ENCODE data around the gene SLCO2A1.

The SLCO2A1 gene

DNA sequence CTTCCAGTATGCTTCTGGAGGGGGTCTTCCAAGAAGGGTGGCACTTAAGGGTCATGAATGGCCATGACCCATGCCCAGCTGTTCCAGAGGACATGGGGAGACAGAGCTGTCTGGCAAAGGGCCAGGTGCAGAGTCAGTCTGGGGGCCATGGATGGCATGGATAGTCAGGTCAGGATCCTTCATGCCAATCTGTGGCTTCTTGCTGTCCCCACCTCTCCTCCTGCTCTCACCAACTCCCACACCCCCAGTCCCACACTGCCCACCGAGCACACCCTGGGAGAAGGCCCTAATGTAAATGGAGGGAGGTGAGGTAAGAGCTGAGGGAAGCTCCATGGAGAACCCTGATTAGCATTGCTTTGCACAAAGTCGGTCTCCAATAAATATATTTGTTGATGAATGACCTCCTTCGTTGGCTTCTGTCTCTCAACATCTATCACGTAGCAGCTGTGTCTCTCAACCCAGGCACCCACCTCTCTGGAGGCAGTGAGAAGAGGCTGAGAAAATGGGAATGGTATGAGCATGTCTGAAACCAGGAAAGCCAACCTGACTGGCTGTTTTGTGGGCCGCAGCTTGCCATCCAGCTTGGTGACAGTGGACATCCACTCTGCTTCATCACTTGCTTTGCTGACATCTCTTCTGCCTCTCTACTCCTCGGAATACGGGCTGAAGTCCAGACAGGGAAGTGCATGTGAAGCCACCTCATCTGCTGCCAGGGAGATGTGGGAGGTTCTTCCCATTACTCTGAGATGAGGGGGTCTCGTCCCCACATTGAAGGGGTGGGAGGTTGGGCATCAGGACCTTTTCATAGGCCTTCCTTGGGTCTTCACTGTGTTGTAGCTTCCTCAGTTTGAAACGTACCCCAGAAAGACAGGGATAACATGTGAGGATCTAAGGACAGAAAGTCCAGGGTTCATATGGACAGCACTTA, 96.4 kb downstream of the SLCO2A1 start:
- no peaks in the 10 kb centered on the region for H3K36me3 ChIP-seq (ENCODE audit: insufficient read depth, low read length)
- H3K4me1 ChIP-seq (ENCODE audit: insufficient read depth, low read length), result no peaks in the 10 kb centered on the region
- H3K9ac ChIP-seq (ENCODE audit: low read depth, low read length), result no peak overlapping the region
- no peaks in the 10 kb centered on the region for H3K9me3 ChIP-seq (ENCODE audit: control insufficient read depth, insufficient read depth, low read length)

GRCh38 chr3:133932009-133932408, 97.7 kb downstream of the SLCO2A1 start:
- H3K9me3 ChIP-seq (ENCODE audit: control insufficient read depth, insufficient read depth, low read length), result no peaks in the 10 kb centered on the region
- H3K9ac ChIP-seq (ENCODE audit: low read depth, low read length), result no peak overlapping the region
- no peaks in the 10 kb centered on the region for H3K4me1 ChIP-seq (ENCODE audit: insufficient read depth, low read length)
- H3K36me3 ChIP-seq (ENCODE audit: insufficient read depth, low read length), result no peaks in the 10 kb centered on the region

DNA sequence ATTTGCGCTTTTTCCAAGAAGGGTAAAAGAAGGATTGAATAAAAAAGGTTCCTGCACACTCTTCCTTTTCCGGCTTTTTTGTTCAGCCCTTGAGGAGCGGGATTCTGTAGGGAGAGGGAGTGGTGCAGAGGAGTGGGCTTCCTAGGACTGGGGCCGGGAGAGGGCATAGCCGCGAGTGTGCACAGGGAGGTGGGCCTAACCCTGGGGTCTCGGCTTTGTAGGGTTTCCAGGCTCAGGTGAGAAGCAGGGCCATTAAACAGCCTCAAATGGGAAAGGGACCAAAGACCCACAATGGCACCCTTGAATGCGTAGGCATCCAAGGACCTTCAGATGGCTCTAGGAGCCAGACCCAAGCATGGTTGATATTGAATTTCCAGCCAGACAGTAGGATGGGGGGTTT, 98.6 kb downstream of the SLCO2A1 start:
- no peaks in the 10 kb centered on the region for H3K9me3 ChIP-seq (ENCODE audit: control insufficient read depth, insufficient read depth, low read length)
- H3K9ac ChIP-seq (ENCODE audit: low read depth, low read length), result no peak overlapping the region
- H3K36me3 ChIP-seq (ENCODE audit: insufficient read depth, low read length), result no peaks in the 10 kb centered on the region
- H3K4me1 ChIP-seq (ENCODE audit: insufficient read depth, low read length), result no peaks in the 10 kb centered on the region

- H3K4me1 ChIP-seq (ENCODE audit: insufficient read depth, low read length), result no peaks in the 10 kb centered on the region
- H3K9me3 ChIP-seq (ENCODE audit: control insufficient read depth, insufficient read depth, low read length), result no peaks in the 10 kb centered on the region
- H3K36me3 ChIP-seq (ENCODE audit: insufficient read depth, low read length), result no peaks in the 10 kb centered on the region
- no peak overlapping the region for H3K9ac ChIP-seq (ENCODE audit: low read depth, low read length)
These were observed 99.3 kb downstream of the SLCO2A1 start for GRCh38 chr3:133930341-133930933.

DNA sequence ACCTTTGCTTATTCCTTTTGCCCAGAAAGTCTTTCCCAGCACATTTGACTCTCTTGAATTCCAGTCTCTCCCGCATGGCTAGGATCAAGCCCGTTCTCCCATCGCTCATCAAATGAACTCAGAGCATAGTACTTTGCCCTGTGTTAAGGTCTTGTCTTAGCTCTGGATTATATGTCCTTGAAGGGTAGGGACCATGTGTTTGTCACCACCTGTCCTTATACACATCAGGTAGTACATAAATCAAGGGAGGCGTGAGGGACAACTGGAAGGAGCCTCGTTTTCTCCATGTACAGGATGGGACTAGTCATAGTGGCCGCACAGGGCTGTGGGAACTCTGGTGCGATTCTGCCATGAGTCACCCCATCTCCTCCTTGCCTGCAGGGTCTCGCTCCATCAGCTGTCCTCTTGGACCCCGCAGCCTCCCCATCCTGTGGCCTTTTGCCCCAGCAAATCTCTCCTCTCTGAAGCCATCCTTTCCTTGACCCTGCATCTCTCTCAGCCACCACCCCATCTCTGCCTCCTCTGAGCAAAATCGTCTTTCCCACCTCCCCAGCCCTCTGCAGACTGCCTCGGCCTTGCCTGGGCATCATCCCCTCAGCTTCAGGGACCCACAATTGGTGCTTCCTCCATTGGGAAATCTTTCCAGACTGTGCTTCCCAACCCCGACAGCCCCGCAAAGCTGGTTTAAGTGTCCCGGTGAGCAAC, 100.7 kb downstream of the SLCO2A1 start:
- no peaks in the 10 kb centered on the region for H3K9me3 ChIP-seq (ENCODE audit: control insufficient read depth, insufficient read depth, low read length)
- no peak overlapping the region for H3K9ac ChIP-seq (ENCODE audit: low read depth, low read length)
- no peaks in the 10 kb centered on the region for H3K36me3 ChIP-seq (ENCODE audit: insufficient read depth, low read length)
- no peaks in the 10 kb centered on the region for H3K4me1 ChIP-seq (ENCODE audit: insufficient read depth, low read length)

DNA sequence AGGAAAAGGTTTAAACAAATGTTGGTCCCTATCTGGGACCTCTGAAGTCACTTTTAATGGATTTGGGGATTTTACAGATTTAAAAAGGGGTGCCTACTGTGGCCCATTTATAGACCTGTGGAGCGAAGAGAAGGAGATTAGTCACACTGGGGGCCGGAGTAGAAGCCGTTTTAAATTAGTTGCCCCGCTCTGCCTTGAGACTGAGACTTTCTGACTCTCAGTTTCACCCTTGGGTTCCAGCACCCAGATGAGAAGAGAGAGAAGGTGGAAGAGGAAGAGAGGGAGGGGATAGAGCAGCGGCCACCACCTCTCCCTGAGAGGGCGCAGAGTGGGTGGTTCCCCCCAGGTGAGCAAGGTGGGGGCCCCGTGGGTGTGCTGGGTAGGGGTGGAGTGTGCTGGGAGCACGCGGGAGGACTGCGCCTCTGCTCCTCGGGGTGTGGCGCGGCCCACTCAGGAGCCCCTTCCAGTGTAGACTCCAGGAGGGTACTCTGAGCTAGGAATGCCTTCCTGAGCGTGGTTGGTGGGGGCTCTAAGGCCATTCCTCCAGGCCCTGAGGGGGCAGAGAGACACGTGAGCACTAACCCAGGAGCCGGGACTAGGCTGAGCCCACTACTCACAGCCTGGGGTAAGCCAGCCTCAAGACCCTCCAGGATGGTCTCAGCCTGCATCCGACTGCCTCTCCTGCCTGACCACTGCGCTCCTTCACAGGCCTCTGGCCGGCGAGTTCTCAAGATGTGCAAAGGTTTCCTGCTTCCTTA, 101.4 kb downstream of the SLCO2A1 start:
- H3K4me1 ChIP-seq (ENCODE audit: insufficient read depth, low read length), result no peaks in the 10 kb centered on the region
- H3K36me3 ChIP-seq (ENCODE audit: insufficient read depth, low read length), result no peaks in the 10 kb centered on the region
- no peaks in the 10 kb centered on the region for H3K9me3 ChIP-seq (ENCODE audit: control insufficient read depth, insufficient read depth, low read length)
- peak overlapping the region; percentile 63; the same call in 1 of the 2 replicates for H3K9ac ChIP-seq (ENCODE audit: low read depth, low read length)

DNA sequence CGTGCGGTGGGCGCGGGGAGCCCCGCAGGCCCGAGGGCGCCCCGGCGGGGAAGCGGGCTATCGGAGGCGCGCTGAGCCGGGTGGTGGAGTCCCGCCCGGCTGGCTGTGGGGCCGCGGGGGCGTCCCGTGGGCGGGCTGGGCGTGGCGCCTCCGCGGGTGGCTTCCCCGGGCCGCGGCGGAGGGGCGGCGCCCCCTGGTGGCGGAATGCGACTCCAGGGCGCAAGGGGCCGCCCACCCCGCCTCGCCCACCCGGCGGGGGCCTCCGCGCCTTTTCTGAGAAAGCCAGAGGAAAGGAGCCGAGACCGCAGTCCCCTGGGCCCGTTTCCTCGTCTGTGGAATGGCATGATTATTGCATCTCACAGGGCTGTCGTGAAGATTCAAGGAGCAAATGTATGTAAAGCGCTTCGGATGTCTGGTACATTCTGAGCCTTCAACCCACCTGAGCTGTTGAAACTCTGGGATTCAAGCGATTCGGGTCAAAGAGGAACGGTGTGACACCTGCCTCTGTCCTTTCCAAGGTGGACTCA, 102.1 kb downstream of the SLCO2A1 start:
- Histone ChIP-seq H3K36me3 (ENCODE audit: insufficient read depth, low read length) (no peaks in the 10 kb centered on the region), H3K9me3 (ENCODE audit: control insufficient read depth, insufficient read depth, low read length) (no peaks in the 10 kb centered on the region), H3K4me1 (ENCODE audit: insufficient read depth, low read length) (no peaks in the 10 kb centered on the region), H3K9ac (ENCODE audit: low read depth, low read length) (peak overlapping the region; percentile 63; the same call in 1 of the 2 replicates)

DNA sequence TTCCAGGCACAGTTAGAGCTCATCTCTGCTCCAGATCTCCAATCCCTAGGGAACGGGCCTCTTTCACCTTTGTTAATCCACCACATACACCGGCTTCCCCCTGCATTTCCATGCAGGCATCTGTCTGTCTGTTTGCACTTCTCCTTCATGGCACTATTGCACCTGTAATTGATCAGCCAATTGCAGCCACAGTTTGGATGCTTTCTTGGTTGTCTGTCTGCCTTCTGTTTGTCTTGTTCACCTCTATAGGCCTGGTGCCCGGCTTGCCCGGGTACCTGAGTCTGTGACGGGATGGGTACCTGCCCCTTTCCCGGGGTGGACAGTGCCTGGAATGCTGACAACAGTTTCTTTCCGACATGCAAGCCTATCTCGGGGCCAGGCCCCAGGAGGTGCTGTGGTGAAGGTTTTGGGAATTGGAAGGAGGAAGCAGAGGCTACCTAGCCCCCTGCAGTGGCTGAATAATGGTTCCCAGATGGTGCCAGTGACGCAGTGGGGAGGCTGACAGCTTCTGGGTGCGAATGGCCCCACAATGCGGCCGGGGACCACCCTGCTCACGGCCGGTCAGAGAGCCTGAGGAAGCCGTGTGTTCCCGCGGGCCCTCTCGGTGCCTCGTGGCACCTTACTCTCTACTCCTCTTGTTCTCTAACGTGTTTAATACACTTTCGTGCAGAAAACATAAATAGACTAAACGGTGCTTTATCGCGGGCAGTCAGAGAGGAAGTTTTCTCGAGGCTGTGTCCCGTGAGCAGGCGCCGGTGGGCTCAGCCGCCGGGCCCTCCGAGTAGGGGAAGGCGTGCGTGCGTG, 102.8 kb downstream of the SLCO2A1 start:
- Histone ChIP-seq H3K4me1 (ENCODE audit: insufficient read depth, low read length) (no peaks in the 10 kb centered on the region), H3K9me3 (ENCODE audit: control insufficient read depth, insufficient read depth, low read length) (no peaks in the 10 kb centered on the region), H3K36me3 (ENCODE audit: insufficient read depth, low read length) (no peaks in the 10 kb centered on the region), H3K9ac (ENCODE audit: low read depth, low read length) (peak overlapping the region; percentile 63; the same call in 1 of the 2 replicates)

DNA sequence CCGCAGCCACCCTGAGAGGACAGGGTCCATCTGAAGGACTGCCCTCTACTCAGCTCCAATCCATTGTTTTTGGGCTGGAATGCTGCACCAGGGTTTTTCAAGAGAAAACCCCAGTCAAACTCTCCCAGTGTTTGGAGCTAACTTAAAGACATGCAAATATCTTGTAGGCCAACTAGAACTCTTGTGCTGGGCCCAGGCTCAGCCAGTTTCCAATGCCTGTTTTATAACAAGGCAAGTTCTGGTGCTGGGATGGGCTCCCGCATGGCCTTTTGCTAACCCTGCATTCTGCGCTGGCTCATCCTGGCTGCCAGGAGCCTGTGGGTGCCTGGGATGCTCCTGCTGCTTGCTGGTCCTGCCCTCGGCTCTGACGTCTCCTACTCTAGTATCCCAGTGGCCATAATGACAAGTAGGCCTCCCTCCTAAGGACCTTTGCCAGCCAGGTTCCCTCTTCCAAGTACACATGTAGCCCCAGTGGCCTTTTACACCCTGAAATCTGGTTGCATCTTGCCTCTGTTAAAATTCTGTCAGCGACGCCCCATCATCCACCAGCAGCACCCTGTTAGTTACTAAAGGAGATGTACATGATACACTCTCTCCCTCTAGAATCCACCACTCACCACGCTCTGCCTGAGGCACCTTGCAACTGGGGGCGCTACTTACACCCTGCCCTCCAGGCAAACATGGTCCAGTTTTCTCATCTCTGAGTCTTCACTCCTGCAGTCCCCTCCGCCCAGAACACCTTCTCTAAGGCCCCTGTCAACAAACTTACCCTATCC, 103.6 kb downstream of the SLCO2A1 start:
- Histone ChIP-seq H3K36me3 (ENCODE audit: insufficient read depth, low read length) (no peaks in the 10 kb centered on the region), H3K9me3 (ENCODE audit: control insufficient read depth, insufficient read depth, low read length) (no peaks in the 10 kb centered on the region), H3K4me1 (ENCODE audit: insufficient read depth, low read length) (no peaks in the 10 kb centered on the region), H3K9ac (ENCODE audit: low read depth, low read length) (no peak overlapping the region)

DNA sequence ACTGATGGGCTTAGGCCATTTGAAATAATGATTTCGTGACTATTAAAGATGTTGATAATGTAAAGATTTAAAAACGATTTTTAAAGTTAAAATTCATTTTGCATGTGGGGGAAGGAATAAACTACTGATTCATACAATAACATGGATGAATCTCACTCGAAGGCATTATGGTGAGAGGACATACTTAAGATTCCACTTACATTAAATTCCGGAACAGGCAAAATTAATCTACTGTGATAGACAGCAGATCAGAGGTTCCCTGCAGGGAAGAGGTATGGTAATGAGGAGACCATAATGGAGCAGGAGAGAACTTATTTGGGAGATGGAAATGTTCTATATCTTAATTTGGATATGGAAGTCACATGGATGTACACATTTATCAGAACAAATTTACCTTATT, 105.7 kb downstream of the SLCO2A1 start:
- Histone ChIP-seq H3K36me3 (ENCODE audit: insufficient read depth, low read length) (no peaks in the 10 kb centered on the region), H3K4me1 (ENCODE audit: insufficient read depth, low read length) (no peaks in the 10 kb centered on the region), H3K9ac (ENCODE audit: low read depth, low read length) (no peak overlapping the region), H3K9me3 (ENCODE audit: control insufficient read depth, insufficient read depth, low read length) (no peaks in the 10 kb centered on the region)

GRCh38 chr3:133921592-133921991, 108.1 kb downstream of the SLCO2A1 start:
- Histone ChIP-seq H3K9ac (ENCODE audit: low read depth, low read length) (no peak overlapping the region), H3K4me1 (ENCODE audit: insufficient read depth, low read length) (no peaks in the 10 kb centered on the region), H3K36me3 (ENCODE audit: insufficient read depth, low read length) (no peaks in the 10 kb centered on the region), H3K9me3 (ENCODE audit: control insufficient read depth, insufficient read depth, low read length) (no peaks in the 10 kb centered on the region)

- H3K4me1 ChIP-seq (ENCODE audit: insufficient read depth, low read length), result no peaks in the 10 kb centered on the region
- no peaks in the 10 kb centered on the region for H3K9me3 ChIP-seq (ENCODE audit: control insufficient read depth, insufficient read depth, low read length)
- no peak overlapping the region for H3K9ac ChIP-seq (ENCODE audit: low read depth, low read length)
- no peaks in the 10 kb centered on the region for H3K36me3 ChIP-seq (ENCODE audit: insufficient read depth, low read length)
These were observed 112.6 kb downstream of the SLCO2A1 start for GRCh38 chr3:133917144-133917543.
